ENCODE data around the gene CEP19. TPM values are rescaled to one million over a fixed set of nuclear protein-coding genes. Genes with fewer than 3 reads are reported as not detected.
"Not testable (repeated sequence)": the region's sequence is repeated elsewhere in the genome, so short reads cannot be mapped to it uniquely, and the experiment has no call there.

The CEP19 gene
- total RNA-seq, 1 donor from 2014 or later = 4.1 TPM

DNA sequence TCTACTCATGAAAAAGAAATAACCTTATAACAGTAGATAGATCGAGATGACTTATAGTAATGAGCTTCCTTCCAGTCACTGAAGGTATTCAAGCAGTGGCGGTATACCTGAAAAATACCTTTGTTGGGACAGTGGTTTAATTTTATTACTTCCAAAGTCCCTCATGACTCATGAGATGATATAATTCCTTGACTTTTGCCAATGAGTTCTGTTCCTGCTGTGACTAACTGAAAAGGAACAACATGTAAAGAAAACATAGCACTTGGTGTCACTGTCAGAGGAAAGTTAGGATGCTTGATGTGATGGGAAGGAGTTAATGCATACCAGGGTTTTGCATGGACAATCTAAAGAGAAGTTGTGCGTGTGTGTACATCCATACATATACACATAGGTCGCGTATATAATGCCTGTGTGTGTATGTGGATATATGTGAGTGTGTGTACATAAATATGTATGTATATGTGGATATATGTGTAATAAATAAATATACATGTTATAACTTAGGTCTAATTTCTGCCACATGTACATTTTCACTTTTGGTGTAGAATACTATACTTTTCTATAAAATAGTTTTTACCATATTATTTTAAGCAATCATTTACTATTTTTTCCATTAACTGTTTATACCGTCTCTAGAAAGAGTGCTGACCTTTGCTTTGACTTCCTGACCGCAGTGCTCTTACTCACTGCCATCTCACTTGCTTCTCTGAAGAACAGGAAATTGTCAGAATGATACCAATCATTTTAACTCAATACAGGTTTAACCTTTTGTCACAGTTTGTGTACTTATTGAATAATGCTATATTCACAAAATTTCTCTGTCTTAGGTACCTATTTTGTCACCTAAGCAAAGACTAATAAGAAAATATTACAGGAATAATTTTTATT, 15.0 kb upstream of the CEP19 start:
- Mint-ChIP-seq H3K27me3 (ENCODE audit: unreplicated experiment) (no peaks in the 10 kb centered on the region), H3K36me3 (ENCODE audit: unreplicated experiment) (peaks cover 23% of the 10 kb centered on the region), H3K9me3 (ENCODE audit: unreplicated experiment) (no peaks in the 10 kb centered on the region), H3K27ac (ENCODE audit: unreplicated experiment) (no peak overlapping the region), H3K4me3 (ENCODE audit: unreplicated experiment) (no peak overlapping the region), H3K4me1 (ENCODE audit: unreplicated experiment) (peaks cover 10% of the 10 kb centered on the region)
- no peak for DNase-seq (ENCODE audit: extremely low spot score, unreplicated experiment)
- TF ChIP-seq, protein P1, sequence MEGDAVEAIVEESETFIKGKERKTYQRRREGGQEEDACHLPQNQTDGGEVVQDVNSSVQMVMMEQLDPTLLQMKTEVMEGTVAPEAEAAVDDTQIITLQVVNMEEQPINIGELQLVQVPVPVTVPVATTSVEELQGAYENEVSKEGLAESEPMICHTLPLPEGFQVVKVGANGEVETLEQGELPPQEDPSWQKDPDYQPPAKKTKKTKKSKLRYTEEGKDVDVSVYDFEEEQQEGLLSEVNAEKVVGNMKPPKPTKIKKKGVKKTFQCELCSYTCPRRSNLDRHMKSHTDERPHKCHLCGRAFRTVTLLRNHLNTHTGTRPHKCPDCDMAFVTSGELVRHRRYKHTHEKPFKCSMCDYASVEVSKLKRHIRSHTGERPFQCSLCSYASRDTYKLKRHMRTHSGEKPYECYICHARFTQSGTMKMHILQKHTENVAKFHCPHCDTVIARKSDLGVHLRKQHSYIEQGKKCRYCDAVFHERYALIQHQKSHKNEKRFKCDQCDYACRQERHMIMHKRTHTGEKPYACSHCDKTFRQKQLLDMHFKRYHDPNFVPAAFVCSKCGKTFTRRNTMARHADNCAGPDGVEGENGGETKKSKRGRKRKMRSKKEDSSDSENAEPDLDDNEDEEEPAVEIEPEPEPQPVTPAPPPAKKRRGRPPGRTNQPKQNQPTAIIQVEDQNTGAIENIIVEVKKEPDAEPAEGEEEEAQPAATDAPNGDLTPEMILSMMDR (IDR thresholded peaks at IDR 0.05) = no peak

DNA sequence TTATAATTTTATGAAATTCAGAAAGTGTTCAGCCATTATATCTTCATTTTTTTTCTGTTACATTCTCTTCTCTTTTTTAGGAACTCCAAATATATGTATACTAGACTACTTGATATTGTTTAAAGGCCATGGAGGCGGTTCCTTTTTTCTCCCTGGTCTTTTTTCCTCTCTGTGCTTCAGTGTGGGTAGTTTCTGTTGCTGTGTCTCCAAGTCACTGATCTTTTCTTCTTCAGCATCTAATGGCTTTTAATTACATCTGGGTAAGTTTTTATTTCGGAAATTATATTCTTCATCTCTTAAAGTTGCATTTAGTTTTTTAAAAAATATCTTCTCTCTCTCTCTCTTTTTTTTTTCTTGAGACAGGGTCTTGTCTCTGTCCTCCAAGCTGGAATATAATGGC, 9.0 kb upstream of the CEP19 start:
- H3K36me3 Mint-ChIP-seq (ENCODE audit: unreplicated experiment) = peaks cover 39% of the 10 kb centered on the region
- H3K27ac Mint-ChIP-seq (ENCODE audit: unreplicated experiment) = no peak overlapping the region
- no peak overlapping the region for H3K4me3 Mint-ChIP-seq (ENCODE audit: unreplicated experiment)
- H3K9me3 Mint-ChIP-seq (ENCODE audit: unreplicated experiment) = peaks cover 15% of the 10 kb centered on the region
- DNase-seq (ENCODE audit: extremely low spot score, unreplicated experiment) = no peak
- H3K4me1 Mint-ChIP-seq (ENCODE audit: unreplicated experiment) = no peaks in the 10 kb centered on the region
- no peaks in the 10 kb centered on the region for H3K27me3 Mint-ChIP-seq (ENCODE audit: unreplicated experiment)
- TF ChIP-seq, protein P1 (IDR thresholded peaks at IDR 0.05) = no peak

DNA sequence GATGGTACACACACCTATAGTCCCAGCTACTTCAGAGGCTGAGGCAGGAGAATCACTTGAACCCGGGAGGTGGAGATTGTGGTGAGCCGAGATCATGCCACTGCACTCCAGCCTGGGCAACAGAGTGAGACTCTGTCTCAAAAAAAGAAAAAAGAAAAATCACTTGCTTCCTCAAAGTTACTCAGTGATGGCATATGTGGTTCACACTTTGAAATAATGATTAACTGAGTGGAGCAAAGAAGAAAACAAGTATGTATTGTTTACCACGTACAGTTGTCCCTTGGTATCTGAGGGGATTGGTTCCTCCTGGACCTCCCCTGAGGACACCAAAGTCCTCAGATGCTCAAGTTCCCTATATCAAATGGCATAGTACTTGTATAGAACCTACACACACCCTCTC, 5.1 kb upstream of the CEP19 start:
- H3K36me3 Mint-ChIP-seq (ENCODE audit: unreplicated experiment) = peaks cover 25% of the 10 kb centered on the region
- peaks cover 14% of the 10 kb centered on the region for H3K4me1 Mint-ChIP-seq (ENCODE audit: unreplicated experiment)
- H3K9me3 Mint-ChIP-seq (ENCODE audit: unreplicated experiment) = peaks cover 15% of the 10 kb centered on the region
- H3K4me3 Mint-ChIP-seq (ENCODE audit: unreplicated experiment); H3K27ac Mint-ChIP-seq (ENCODE audit: unreplicated experiment); H3K27me3 Mint-ChIP-seq (ENCODE audit: unreplicated experiment); DNase-seq (ENCODE audit: extremely low spot score, unreplicated experiment): not testable (repeated sequence)

DNA sequence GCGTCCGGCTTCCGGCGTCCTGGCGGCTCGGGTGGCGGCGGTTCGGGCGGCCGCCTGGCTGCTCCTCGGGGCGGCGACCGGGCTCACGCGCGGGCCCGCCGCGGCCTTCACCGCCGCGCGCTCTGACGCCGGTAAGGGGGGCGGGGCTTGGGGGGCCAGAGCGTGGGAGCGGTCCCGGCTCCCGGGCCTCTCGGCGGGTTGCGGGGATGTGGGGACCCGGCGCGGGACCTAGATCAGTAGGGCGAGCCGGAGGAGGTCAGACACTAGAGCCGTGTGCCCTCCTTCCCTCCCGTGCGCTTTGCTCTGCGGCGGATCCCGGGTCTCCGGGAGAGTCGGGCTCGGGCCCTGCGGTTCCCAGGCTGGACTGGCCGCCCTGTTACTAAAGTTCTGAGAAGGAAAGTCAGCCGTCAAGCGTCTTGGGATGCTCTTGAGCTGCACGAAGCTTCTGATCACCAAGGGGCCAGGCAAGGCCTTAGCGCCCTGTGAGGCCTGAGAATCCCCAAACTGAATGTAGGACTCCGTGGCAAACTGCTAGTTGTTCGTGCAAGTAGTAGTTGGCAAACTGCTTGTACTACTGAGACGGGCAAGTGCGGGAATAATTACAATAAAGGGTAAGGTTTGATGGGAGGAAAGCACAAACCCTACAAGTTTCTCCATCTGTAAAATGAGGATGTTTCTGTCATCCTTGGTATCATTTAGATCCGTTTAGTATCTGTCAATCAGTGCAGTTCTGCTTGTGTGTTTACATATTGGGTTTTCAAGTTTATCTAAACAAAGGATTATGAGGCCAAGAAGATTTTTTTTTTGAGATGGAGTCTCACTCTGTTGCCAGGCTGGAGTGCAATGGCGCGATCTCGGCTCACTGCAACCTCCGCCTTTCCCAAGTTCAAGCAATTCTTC, 714 bp upstream of the CEP19 start:
- Mint-ChIP-seq H3K9me3 (ENCODE audit: unreplicated experiment) (no peaks in the 10 kb centered on the region), H3K27me3 (ENCODE audit: unreplicated experiment) (no peaks in the 10 kb centered on the region), H3K4me3 (ENCODE audit: unreplicated experiment) (peak overlapping the region; percentile 79), H3K36me3 (ENCODE audit: unreplicated experiment) (peaks cover 2% of the 10 kb centered on the region), H3K4me1 (ENCODE audit: unreplicated experiment) (peaks cover 24% of the 10 kb centered on the region), H3K27ac (ENCODE audit: unreplicated experiment) (peak overlapping the region; percentile 89)
- TF ChIP-seq, protein P1 (IDR thresholded peaks at IDR 0.05) = no peak
- peak; percentile 92 for DNase-seq (ENCODE audit: extremely low spot score, unreplicated experiment)

DNA sequence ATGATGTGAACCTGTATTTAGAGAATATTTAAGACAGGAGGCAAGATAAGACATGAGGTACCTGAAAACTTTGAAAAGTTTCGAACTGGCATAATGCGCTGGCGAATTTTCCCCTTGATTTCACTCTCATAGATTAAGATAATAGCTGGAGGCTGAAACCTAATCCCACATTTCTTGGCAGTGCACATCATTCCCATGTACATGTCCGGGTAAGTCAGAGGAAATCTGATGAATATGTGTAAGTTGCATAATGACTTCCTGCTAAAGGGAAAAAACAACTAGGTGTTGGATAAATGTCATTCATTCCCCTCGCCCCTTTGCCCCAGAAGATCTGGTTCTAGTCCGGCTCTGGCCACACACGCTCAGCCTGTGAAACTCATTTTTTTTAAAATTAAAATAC, 3.6 kb downstream of the CEP19 start:
- Mint-ChIP-seq H3K27me3 (ENCODE audit: unreplicated experiment) (no peaks in the 10 kb centered on the region), H3K4me1 (ENCODE audit: unreplicated experiment) (peaks cover 17% of the 10 kb centered on the region), H3K36me3 (ENCODE audit: unreplicated experiment) (peaks cover 3% of the 10 kb centered on the region), H3K27ac (ENCODE audit: unreplicated experiment) (no peak overlapping the region), H3K9me3 (ENCODE audit: unreplicated experiment) (no peaks in the 10 kb centered on the region), H3K4me3 (ENCODE audit: unreplicated experiment) (no peak overlapping the region)
- DNase-seq (ENCODE audit: extremely low spot score, unreplicated experiment) = no peak
- TF ChIP-seq, protein P1 (IDR thresholded peaks at IDR 0.05) = no peak

Measured in osteocyte (in vitro differentiated cells).